GM12872 (cell line): ENCODE data around the gene ASPSCR1.

ENCODE experiments used
- TF ChIP-seq, protein P1 (sequence below): IDR thresholded peaks from 3 replicates; pipeline ENCODE4 v1.5.1; 2011; ENCODE audit warnings: low read depth, mild to moderate bottlenecking, low read length, moderate library complexity; ENCODE audit not compliant: insufficient read depth

Gene ASPSCR1

DNA sequence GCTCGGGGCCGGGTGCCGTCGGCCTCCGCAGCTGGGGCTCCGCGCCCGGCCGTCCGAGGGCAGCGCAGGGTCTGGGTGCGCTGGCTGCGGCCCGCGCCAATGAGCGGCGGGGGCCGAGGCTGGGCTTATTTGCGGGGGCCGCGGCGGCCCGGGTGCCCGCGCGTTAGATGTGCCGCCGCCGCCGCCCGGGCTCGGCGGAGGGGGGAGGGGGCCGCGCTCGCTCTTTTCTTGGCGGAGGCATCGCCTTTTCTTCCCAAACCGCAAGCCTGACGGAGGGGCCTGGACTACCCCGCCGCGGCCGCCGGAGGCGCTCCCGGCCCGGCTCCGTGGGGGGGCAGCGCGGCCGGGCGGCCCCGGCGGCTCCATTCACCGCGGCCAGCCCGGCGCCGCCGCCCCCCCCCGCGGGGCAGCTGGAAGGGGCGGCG lies 16.3 kb upstream of the ASPSCR1 start, which contains the start of gene NOTUM:
Gene NOTUM (minus strand): TSS at position 101 of the 425 bp plus-strand sequence. CDS start 278 bp downstream, outside the sequence.
- TF ChIP-seq, protein P1, sequence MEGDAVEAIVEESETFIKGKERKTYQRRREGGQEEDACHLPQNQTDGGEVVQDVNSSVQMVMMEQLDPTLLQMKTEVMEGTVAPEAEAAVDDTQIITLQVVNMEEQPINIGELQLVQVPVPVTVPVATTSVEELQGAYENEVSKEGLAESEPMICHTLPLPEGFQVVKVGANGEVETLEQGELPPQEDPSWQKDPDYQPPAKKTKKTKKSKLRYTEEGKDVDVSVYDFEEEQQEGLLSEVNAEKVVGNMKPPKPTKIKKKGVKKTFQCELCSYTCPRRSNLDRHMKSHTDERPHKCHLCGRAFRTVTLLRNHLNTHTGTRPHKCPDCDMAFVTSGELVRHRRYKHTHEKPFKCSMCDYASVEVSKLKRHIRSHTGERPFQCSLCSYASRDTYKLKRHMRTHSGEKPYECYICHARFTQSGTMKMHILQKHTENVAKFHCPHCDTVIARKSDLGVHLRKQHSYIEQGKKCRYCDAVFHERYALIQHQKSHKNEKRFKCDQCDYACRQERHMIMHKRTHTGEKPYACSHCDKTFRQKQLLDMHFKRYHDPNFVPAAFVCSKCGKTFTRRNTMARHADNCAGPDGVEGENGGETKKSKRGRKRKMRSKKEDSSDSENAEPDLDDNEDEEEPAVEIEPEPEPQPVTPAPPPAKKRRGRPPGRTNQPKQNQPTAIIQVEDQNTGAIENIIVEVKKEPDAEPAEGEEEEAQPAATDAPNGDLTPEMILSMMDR = 0 out of 3 replicates have a peak, but pooled peaks have one; percentile 16

DNA sequence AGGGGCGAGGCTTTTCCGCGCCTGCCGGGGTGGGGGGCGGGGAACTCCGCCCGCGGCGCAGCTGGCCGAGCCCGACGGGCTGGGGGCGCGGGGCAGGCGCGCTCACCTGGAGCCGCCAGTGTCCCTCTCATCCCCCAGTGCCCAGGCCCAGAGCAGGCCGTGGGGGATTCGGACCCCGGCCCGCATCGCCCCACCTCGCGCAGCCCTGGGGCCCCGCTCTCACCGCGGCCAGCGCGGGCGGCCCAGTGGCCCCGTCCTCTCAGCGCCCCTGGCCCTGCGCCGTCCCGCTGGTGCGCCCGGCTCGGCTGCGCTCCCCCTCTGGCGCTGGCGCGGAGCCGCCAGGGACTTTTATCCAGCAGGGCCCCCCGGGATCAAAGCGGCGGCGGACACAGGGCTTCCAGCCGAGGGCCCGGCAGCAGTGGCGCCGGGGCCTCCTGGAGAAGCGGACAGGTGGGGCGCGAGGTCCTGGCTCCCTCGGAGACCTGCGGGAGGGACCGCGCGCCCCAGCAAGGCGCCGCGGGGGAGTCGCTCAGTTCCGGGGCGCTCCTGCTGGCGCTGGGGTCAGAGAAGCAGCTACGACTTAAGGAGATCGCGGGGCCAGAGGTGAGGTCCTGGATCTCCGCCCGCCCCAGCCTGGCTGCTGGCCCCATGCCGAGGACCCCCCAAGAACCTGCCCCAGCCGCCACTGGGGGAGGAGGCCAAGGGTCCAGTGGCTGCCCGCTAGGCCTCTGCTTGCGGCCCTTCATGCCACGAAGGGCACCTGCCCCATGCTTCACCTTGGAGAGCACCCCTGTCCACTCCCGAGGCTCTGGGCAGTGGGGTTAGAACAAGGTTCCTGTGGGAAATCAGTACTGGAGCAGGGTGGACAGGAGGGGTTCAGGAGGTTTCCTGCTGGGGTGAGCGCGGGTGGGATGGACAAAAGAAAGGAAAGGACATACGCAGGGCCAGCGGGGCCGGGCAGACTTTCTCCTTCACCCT lies 15.6 kb upstream of the ASPSCR1 start:
- TF ChIP-seq, protein P1 = no peak

DNA sequence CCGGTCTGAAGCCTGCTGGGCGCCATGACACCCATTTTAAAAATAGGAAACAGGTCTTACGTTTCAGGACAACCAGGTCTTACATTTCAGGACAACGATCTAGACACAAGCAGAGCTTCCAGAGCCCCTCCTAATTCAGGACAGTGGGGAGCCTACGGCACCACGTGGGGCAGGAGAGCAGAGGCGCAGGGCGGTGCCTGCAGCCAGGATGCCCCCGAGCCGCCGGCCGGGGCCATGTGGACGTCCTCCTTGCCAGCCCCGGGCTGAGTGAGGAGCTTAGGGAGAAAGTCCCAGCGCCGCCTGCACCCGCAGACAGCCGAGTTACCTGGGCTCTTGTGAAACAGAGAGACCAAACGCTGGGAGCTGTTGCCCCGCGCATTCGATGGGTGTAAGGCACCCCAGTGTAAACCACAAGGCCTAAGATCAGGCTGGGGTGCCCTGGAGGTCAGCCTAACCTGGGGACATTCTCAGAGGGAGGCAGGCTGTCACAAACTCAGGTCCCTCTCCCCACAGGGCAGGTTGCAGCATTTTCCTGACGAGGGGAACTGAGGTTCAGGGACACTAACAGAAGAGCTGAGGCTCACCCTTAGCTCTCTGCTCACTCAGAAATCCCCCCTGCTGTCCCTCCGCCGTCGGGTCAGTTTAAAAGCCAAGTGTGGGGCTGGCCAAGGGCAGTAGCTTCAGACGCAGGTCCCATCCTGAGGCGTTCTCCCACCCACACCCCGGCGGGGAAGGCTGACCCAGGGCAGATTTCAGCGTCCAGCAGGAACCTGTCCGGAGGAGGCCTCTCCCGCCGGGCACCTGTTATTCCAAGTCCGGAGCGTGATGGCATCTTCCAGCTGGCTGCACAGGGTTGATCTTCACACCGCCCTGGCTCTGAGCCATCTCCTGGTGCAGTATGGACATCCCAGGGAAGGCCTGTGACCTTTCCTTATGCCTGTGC lies 14.7 kb upstream of the ASPSCR1 start:
- TF ChIP-seq, protein P1 = no peak

DNA sequence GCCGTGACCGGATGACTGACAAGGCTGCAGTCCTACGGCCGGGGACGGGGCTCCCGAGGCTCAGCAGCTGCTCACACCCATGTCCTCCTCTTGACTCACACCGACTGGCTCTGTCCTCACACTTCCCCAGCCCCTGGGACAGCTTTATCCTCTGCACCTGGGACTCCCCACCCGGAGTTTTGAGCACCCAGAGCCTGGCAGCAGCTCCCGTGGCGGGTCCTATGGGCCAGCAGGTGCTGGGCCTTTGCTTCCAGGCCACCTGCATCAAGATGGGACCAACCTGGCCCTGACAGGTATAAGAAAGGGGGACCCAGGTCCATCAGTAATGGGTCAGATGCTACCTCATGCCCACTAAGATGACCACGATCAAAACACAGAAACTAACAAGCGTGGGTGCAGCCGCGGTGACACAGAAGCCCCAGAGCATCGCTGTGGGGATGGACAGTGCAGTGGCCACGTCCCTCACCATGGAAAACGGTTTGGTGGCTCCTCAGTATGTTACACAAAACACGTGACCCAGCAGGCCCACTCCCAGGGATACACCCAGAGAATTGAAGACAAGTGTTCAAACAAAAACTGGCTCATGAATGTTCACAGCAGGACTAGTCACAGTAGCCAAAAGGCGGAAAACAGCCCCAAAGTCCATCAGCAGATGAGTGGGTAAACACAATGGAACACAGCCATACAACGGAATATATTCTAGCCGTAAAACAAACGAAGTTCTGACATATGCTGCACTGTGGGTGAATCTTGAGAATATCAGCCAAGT lies 13.2 kb upstream of the ASPSCR1 start:
- TF ChIP-seq, protein P1 = no peak

DNA sequence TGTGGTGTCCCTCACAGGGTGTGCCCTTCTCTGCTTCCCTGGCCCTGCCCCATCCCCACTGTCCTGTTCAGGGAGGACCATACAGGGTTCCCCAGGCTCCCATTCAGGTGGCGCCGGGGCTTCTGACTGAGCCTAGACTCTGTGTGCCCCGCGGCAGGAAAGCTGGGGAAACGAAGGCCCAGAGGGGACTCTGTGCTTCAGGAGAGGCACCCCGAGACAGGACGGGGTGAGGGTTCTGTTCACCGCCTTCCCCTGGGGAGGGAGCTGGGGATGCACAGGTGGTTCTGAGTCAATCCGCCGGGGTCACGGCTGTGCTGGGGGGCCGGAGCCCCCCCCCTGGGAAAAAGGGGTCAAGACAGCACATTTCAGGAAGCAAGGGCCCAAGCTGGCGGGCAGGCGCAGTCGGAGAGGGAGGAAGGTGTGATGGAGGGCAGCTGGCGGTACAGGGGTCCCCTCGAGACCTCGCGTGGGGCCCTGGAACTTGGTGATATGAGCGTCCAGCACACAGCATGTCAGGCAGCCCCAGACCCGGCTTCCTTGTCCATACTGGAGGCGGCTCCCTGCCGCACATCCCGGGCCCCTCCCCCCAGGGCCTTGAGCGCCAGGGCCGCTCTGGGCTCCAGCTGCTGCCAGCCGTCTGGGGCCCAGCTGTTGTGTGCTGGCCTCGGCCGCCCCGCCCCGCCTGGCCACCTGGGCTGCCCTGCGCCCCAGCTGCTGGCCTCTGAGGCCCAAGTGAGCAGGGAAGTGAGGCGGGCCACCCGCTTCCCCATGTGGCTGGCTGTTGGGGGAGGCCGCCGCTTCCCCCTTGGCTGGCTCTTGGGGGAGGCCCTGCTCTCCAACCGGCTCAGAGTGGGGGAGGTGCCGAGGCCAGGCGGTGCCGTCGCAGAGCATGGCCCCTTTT lies 10.8 kb upstream of the ASPSCR1 start:
- TF ChIP-seq, protein P1 = no peak

DNA sequence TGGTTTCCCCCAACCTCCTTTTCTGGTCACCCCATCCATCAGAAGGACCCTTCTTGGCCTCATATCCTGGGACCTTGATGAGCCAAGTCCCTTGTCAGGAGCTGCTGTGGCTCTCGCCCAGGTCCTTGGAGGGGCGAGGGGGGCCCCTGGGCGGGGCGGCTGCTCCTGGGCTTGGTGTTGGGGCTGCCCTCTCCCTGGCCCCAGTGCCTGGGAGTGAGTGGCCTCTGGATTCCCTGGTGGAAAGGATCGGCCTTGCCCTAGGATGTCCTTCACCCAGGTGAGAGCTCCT lies 10.2 kb upstream of the ASPSCR1 start:
- TF ChIP-seq, protein P1 = no peak
